ENCODE data around the gene SULT1C2. TPM values are rescaled to one million over a fixed set of nuclear protein-coding genes. Genes with fewer than 3 reads are reported as not detected.

Gene SULT1C2
- total and polyA plus RNA-seq, 2 of the 8 experiments (the other 6 are each of a cell fraction or from before 2014, with no cell fraction given) = 2.2 to 2.8 TPM

DNA sequence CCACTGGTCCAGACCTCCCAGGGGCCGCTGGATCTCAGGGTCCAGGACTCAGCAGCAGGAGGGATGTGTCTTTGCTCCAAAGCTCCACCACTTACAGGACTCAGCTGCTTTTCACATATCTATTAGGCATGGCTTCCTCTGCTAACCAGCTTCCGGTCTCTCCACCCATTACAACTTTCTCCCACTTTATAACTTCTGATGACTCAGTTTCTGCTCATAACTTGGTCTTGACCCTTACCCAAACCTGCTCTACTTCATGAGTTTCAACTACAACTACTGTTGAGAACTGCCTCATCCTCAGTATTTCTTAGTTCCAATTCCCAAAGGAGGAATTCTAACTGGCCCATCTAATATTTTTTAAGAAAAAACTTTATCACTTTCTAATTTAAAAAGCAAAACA, 17.2 kb downstream of the SULT1C2 start (continued):
- TF ChIP-seq CHD7 (IDR thresholded peaks at IDR 0.05; ENCODE audit: insufficient replicate concordance, low read length) (no peak), SP2 (IDR thresholded peaks at IDR 0.05; ENCODE audit: low read length) (no peak), SIRT6 (IDR thresholded peaks at IDR 0.05; ENCODE audit: low read length) (no peak), HDAC2 (IDR thresholded peaks at IDR 0.05; ENCODE audit: borderline replicate concordance in 1 of 2, low read depth in 2 of 2, low read length in 2 of 2) (no peak), CBX8 (IDR thresholded peaks at IDR 0.05; ENCODE audit: borderline replicate concordance, low read depth, low read length) (no peak), SIN3A (conservative IDR thresholded peaks at IDR 0.05 in 1 of 2, IDR thresholded peaks at IDR 0.05 in 1 of 2; ENCODE audit: low read depth in 1 of 2, low read length in 2 of 2) (no peak), POU5F1 (IDR thresholded peaks at IDR 0.05; ENCODE audit: low read depth, low read length) (no peak), JUND (IDR thresholded peaks at IDR 0.05; ENCODE audit: low read length) (no peak), CBX5 (IDR thresholded peaks at IDR 0.05; ENCODE audit: low read depth, low read length) (no peak)
- TF ChIP-seq, protein P1, sequence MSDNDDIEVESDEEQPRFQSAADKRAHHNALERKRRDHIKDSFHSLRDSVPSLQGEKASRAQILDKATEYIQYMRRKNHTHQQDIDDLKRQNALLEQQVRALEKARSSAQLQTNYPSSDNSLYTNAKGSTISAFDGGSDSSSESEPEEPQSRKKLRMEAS (IDR thresholded peaks at IDR 0.05) = no peak

All from H1 (cell line).